Body of pancreas (tissue), 4 donors: Measurements from ENCODE around the gene RND1.

Source experiments
- CTCF ChIP-seq, 7 experiments: fragments of 450-650 bp in 4 of 7; fragments of 200-600 bp in 3 of 7; sonication (generic) in 3 of 7; IDR thresholded peaks; one replicate each; pipeline ENCODE4 v1.5.1; 2016 to 2019; ENCODE audit warnings: antibody characterized with exemption in 7 of 7
- POLR2A ChIP-seq, 3 donors: fragments of 450-650 bp; IDR thresholded peaks; one replicate each; pipeline ENCODE4 v1.6.1; 2016; ENCODE audit warnings: antibody characterized with exemption in 3 of 3, mild to moderate bottlenecking in 2 of 3

GRCh38 chr12:48889679-48890078, 24.0 kb upstream of the RND1 start:
- TF ChIP-seq CTCF (IDR thresholded peaks at IDR 0.05) = no peak
- no peak for TF ChIP-seq POLR2A (IDR thresholded peaks at IDR 0.05)
